ENCODE measurements around the gene DEFB110. TPM values are rescaled to one million over a fixed set of nuclear protein-coding genes. Genes with fewer than 3 reads are reported as not detected.

The DEFB110 gene
- total RNA-seq, 1 donor from 2014 or later: not detected

DNA sequence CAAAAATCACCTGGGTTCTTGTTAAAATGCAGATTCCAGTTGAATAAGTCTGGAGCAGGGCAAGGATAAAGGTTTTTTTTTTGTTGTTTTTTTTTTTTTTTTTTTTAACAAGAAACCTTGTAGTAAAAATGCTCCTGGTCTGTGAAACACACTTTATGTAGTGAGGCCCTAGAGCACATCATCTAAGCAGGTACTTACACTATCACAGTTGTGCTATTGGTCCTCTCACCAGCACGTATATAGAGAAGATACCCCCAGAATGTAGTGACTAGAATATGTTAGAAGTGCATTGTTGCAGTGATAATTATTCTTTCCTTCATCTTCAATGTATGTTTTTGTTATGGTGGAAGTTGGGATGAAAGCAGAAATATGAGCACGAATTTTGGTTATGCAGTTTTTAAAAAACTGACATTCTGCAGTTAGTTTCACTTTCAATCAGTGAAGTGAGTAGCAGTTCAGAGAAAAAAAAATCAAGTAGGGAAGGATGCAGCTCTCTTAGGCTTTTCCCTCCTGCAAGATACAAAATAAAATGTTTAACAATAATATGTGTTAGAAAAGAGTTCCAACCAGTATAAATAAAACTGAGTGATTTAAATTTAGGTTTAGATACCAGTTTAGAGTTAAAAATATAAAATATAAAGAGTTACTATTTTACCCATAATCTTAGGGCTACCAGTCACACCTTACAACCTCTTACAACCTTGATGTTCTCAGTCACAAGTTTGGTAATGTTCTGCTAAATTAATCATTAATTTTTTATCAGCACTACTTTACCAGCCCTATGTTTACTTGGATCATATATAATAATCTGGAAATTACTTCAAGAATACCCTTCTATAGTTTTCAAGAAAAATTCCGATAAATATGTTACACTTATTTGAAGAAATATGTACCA is 43.2 kb downstream of the DEFB110 start:
- H3K27me3 Mint-ChIP-seq (ENCODE audit: insufficient read depth, low read depth): no peaks in the 10 kb centered on the region
- no peaks in the 10 kb centered on the region for H3K79me2 ChIP-seq (ENCODE audit: low read depth)
- no peaks in the 10 kb centered on the region for H4K20me1 ChIP-seq (ENCODE audit: low read depth)
- no peak overlapping the region for H3K27ac ChIP-seq
- no peak for DNase-seq (ENCODE audit: low spot score)
- no peaks in the 10 kb centered on the region for H3K4me1 Mint-ChIP-seq
- no peaks in the 10 kb centered on the region for H3K27me3 ChIP-seq
- no peak overlapping the region for H3K9ac ChIP-seq
- H3K4me1 ChIP-seq: no peaks in the 10 kb centered on the region
- no peak overlapping the region for H2AFZ ChIP-seq (replicated peaks)
- H3K4me3 Mint-ChIP-seq: no peak overlapping the region
- TF ChIP-seq EZH2 (IDR thresholded peaks at IDR 0.05): no peak
- TF ChIP-seq, protein P1, sequence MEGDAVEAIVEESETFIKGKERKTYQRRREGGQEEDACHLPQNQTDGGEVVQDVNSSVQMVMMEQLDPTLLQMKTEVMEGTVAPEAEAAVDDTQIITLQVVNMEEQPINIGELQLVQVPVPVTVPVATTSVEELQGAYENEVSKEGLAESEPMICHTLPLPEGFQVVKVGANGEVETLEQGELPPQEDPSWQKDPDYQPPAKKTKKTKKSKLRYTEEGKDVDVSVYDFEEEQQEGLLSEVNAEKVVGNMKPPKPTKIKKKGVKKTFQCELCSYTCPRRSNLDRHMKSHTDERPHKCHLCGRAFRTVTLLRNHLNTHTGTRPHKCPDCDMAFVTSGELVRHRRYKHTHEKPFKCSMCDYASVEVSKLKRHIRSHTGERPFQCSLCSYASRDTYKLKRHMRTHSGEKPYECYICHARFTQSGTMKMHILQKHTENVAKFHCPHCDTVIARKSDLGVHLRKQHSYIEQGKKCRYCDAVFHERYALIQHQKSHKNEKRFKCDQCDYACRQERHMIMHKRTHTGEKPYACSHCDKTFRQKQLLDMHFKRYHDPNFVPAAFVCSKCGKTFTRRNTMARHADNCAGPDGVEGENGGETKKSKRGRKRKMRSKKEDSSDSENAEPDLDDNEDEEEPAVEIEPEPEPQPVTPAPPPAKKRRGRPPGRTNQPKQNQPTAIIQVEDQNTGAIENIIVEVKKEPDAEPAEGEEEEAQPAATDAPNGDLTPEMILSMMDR (IDR thresholded peaks at IDR 0.05): no peak
- TF ChIP-seq EZH2phosphoT487 (IDR thresholded peaks at IDR 0.05): no peak
- no peaks in the 10 kb centered on the region for H3F3A ChIP-seq (ENCODE audit: low read depth)
- H3K4me3 ChIP-seq: no peak overlapping the region
- no peaks in the 10 kb centered on the region for H3K9me3 ChIP-seq (ENCODE audit: low read depth)
- no peaks in the 10 kb centered on the region for H3K36me3 ChIP-seq
- no peak overlapping the region for H3K27ac Mint-ChIP-seq
- no peaks in the 10 kb centered on the region for H3K36me3 Mint-ChIP-seq
- no peaks in the 10 kb centered on the region for H3K9me3 Mint-ChIP-seq
- H3K4me2 ChIP-seq: no peak overlapping the region

GRCh38 chr6:49969605-49970004 is 52.2 kb downstream of the DEFB110 start, which contains the start of gene DEFB113:
DEFB113 (minus strand) TSS chr6:49969625; CDS start chr6:49969625, 0 bp downstream.
- H3K27me3 ChIP-seq: no peaks in the 10 kb centered on the region
- Mint-ChIP-seq H3K36me3 (no peaks in the 10 kb centered on the region), H3K27ac (no peak within 1 kb of the TSS), H3K27me3 (ENCODE audit: insufficient read depth, low read depth) (no peaks in the 10 kb centered on the region), H3K9me3 (no peaks in the 10 kb centered on the region), H3K4me1 (no peaks in the 10 kb centered on the region), H3K4me3 (no peak within 1 kb of the TSS)
- H3K36me3 ChIP-seq: no peaks in the 10 kb centered on the region
- no peak within 1 kb of the TSS for H2AFZ ChIP-seq (replicated peaks)
- no peaks in the 10 kb centered on the region for H3K9me3 ChIP-seq (ENCODE audit: low read depth)
- H3K4me3 ChIP-seq: no peak within 1 kb of the TSS
- no peaks in the 10 kb centered on the region for H3K4me1 ChIP-seq
- no peak for DNase-seq (ENCODE audit: low spot score)
- H3K27ac ChIP-seq: no peak within 1 kb of the TSS
- H3K9ac ChIP-seq: no peak within 1 kb of the TSS
- no peaks in the 10 kb centered on the region for H3F3A ChIP-seq (ENCODE audit: low read depth)
- TF ChIP-seq, protein P1 (IDR thresholded peaks at IDR 0.05): no peak
- TF ChIP-seq EZH2 (IDR thresholded peaks at IDR 0.05): no peak
- TF ChIP-seq EZH2phosphoT487 (IDR thresholded peaks at IDR 0.05): no peak
- H3K79me2 ChIP-seq (ENCODE audit: low read depth): no peaks in the 10 kb centered on the region
- H4K20me1 ChIP-seq (ENCODE audit: low read depth): no peaks in the 10 kb centered on the region
- H3K4me2 ChIP-seq: no peak within 1 kb of the TSS

Other genes with a start within 250 kb of the DEFB110 start
- gene PGK2, start 234.7 kb downstream of the DEFB110 start, total RNA-seq (ENCODE audit: low replicate concordance): not detected in 2 replicates
- not detected in 2 replicates for gene CRISP1, start 155.5 kb downstream of the DEFB110 start, total RNA-seq (ENCODE audit: low replicate concordance)
- not detected in 2 replicates for gene DEFB114, start 57.8 kb downstream of the DEFB110 start, total RNA-seq (ENCODE audit: low replicate concordance)
- not detected in 2 replicates for gene DEFB113, start 52.4 kb downstream of the DEFB110 start, total RNA-seq (ENCODE audit: low replicate concordance)
- not detected in 2 replicates for gene DEFB112, start 27.9 kb upstream of the DEFB110 start, total RNA-seq (ENCODE audit: low replicate concordance)

Measured in neural progenitor cell (in vitro differentiated cells).